ENCODE measurements around the gene AKAP5.

AKAP5 gene, protein sequence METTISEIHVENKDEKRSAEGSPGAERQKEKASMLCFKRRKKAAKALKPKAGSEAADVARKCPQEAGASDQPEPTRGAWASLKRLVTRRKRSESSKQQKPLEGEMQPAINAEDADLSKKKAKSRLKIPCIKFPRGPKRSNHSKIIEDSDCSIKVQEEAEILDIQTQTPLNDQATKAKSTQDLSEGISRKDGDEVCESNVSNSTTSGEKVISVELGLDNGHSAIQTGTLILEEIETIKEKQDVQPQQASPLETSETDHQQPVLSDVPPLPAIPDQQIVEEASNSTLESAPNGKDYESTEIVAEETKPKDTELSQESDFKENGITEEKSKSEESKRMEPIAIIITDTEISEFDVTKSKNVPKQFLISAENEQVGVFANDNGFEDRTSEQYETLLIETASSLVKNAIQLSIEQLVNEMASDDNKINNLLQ

GRCh38 chr14:64465191-64465822 lies at the start of gene AKAP5:
Gene AKAP5 (plus strand): TSS chr14:64465499. CDS start chr14:64468395, 2,896 bp downstream.
- DNase-seq = peak; percentile 77

DNA sequence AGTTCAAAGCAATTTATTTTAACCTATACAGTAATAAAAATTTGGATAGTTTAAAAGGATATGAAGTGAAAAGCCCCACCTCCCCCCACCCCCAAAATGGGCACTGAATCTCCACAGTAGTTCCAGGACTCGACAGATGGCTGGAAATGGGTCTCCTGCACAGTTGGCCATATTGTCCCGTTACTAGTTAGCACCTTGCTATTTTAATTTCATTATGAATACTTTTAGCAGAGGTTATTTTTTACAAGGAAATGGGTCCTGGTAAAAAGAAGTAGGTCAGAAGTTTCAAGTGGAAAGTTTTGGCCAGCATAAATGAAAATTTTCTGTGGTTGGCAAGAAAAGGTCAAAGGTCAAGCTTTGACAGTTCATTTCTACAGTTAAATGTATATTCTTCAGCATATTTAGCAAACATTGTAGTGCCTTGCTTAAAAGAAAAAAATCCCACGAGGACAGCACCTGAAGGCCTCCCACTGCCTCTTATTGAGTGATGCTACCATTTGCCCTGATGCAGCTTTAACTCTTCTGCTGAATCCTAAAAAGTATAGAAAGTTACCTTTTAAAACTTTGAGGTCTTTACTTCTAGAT lies 48.9 kb upstream of the AKAP5 start:
- no peak for DNase-seq

- no peak for DNase-seq
Measured at GRCh38 chr14:64417055-64417770, 48.1 kb upstream of the AKAP5 start.

- DNase-seq = no peak
Measured at GRCh38 chr14:64417771-64418125, 47.6 kb upstream of the AKAP5 start.

- no peak for DNase-seq
Measured at GRCh38 chr14:64419003-64419402, 46.3 kb upstream of the AKAP5 start.

DNA sequence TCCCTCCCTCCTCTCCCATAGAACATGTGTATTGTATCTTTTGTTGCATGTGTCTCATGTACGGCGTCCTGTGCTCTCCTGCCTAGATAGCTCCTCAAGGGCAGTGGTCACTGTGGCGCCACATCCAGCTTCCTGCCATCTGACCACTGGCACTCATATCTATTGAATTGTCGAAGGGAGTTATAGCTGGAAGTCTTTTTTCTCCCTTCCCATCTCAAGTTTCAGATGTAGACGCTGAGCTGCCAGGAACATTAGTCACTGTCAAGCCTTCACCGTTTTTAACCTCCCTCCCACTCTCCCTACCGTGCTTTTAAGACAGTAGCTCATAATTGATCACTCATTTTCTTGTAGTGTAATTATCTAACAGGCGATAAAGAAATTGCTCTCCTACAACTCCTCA lies 44.1 kb upstream of the AKAP5 start:
- no peak for DNase-seq

DNA sequence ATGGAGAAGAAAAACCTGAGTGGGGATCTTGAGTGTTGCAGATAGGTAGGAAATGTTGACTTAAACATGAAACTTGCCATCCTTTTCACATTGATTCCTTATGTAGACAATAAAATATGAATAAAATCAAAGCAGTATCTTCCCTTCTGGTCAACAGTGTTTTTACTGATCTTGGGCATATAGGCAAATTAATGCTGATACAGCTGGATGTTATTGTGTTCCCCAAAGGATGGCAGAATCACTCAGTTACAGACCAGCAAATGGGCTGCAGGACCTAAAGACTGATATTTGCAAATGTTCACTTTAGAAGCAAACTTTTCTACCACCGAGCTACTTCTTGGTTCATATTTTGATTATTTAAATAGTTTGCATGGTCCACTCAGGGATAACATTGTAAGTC lies 43.3 kb upstream of the AKAP5 start:
- DNase-seq = no peak

DNA sequence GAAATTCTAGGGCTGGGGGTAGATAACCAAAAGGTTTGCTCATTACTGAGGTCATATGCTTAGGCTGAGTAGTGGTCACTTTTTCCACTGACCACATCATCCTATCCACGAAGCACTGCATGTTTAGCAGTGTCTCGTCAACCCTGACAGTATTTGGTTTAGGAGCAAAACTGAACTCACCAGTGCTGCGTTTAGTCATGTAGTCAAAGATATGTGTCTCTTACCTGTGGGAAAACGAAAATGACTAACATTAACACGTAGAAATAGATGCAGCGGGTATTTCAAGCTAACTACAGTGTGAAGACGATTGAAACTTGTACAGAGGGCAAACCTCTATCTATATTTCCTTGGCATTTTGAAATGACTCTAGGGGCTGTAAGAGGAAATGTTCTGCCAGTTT lies 42.5 kb upstream of the AKAP5 start:
- no peak for DNase-seq

- DNase-seq = no peak
Measured at GRCh38 chr14:64423987-64424386, 41.3 kb upstream of the AKAP5 start.

DNA sequence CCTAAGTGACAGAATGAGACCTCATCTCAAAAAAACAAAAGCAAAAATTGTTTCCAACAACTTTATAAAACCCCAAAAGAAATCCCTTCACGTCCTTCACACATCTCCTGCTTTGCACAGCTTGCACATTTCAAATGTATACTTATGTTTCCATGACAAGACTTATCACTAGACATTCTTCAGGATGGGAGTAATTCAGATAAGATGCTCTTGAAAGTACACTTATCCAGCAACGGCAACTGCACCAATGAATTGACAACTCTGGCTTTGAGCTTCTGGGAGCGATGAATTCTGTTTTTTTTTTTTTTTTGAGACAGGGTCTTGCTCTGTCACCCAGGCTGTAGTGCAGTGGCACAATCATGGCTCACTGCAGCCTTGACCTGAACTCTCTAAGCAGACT lies 30.8 kb upstream of the AKAP5 start:
- DNase-seq = no peak

DNA sequence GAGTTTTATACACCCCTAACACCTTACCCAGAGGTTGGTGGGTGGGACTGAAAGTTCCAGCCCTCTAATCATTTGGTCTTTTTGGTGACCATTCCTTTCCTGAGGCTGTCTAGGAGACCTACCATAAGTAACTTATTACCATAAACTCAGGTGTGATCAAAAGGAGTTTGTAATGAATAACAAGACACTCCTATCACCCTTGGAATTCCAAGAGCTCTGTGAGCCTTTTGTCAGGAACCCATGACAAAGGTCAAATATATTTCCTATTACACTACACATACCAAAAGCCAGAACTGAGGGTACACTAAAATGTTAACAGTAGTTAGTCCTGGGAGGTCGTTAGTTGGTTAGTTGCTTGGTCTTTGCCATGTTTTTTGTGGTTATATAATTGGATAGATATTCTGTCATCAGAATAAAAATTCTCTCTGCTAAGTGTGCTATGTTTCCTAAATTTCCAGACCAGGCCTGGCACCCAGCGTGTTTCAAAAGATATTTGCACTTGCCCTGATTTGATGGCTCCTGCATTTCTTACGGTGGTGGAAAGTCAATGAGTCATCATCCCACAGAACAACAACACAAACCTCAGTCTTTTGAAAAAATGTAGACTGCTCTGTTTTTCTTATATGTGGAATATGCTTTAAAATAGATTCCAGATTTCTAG lies 27.0 kb upstream of the AKAP5 start:
- peak; percentile 30 for DNase-seq

- no peak for DNase-seq
Measured at GRCh38 chr14:64439141-64439540, 26.2 kb upstream of the AKAP5 start.

DNA sequence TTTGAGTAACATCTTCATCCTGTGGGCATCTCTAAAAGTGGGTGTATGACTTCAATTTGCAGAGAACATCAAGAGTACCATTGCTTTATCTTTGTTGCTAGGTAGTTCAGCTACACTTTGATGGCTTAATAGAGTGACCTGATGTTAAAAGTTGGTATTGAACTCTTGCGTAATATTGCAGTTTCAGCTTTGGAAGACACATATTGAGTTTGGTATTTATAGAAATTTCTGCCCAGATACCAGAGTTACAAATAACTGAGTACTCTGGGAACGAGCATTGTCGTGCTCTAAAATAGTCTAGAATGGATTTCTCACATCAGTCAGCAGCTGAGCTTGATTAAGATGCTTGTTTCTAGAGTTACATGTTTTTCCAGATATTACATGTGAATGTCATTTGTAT lies 24.8 kb upstream of the AKAP5 start:
- no peak for DNase-seq

- DNase-seq = no peak
Measured at GRCh38 chr14:64442300-64442988, 22.9 kb upstream of the AKAP5 start.

GRCh38 chr14:64444140-64444539 lies 21.2 kb upstream of the AKAP5 start:
- no peak for DNase-seq

DNA sequence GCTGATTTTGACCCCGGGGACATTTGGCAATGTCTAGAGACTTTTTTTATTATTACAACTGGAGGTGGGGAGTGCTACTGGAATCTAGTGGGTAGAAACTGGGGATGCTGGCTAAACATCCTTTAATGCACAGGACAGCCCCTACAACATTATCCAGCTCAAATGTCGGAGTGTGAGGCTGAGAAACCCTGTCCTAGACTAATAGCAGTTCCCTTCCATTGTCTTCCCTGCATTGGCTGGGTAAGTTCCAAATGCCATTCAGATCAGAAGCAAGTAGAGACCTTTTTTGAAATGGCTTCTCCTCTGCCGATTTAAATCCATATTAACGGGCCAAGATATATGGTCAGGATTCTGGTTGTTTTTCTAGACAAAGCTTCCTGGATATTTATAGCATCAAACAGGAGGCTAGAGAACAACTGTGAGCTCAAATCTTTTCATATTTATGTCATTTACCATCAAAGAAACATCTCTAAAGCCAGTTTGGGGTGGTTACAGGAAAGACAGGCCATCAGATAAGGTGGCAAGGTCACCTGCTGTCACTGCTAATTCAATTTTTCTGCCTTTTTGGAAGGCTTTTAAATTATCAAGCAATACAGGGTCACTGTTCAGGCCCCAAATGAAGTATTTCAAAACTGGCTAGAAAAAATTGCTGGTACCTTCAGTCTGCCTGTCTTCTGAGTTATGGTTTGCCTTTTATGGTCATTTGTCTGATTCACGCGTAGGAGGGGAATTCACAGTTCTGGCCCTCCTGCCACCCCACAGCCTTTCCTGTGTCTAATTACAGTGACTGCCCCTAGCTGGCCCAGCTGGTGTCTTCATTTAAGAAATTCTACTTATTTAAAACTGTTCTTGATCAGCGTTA lies 20.1 kb upstream of the AKAP5 start:
- DNase-seq = no peak

GRCh38 chr14:64447876-64448670 lies 17.2 kb upstream of the AKAP5 start:
- DNase-seq = no peak

GRCh38 chr14:64450255-64450654 lies 15.0 kb upstream of the AKAP5 start:
- DNase-seq = no peak

DNA sequence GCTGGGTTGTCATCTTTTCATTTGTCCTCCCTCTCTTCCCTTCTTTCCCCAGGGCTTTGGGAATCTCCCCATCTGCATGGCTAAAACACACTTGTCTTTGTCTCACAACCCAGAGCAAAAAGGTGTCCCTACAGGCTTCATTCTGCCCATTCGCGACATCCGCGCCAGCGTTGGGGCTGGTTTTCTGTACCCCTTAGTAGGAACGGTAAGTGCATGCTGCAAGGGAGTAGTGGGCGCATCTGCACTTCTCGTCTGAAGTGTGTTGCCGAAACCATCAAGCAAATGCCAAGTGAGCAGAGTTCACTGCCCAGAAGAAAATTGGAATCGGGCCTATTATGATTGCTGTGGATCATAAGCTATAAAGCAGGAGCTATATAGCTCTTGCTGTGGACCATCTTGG lies 10.6 kb upstream of the AKAP5 start:
- DNase-seq = no peak

- no peak for DNase-seq
Measured at GRCh38 chr14:64459405-64460136, 5.7 kb upstream of the AKAP5 start.

All from femur (tissue), 1 donor.